ENCODE results near the gene CCDC78. TPM values are rescaled to one million over a fixed set of nuclear protein-coding genes. Genes with fewer than 3 reads are reported as not detected.
"Not testable (repeated sequence)": the region's sequence is repeated elsewhere in the genome, so short reads cannot be mapped to it uniquely, and the experiment has no call there.

The CCDC78 gene
- total RNA-seq, 1 experiment from 2014 or later = 20.2 TPM

- peak; percentile 19 for ATAC-seq
- Mint-ChIP-seq H3K9me3 (no peaks in the 10 kb centered on the region), H3K27ac (no peak overlapping the region), H3K4me3 (no peak overlapping the region), H3K36me3 (no peaks in the 10 kb centered on the region), H3K4me1 (peaks cover 7% of the 10 kb centered on the region), H3K27me3 (ENCODE audit: low read depth) (no peaks in the 10 kb centered on the region)
- TF ChIP-seq OVOL2 (CRISPR knock-in tag; IDR thresholded peaks at IDR 0.05; ENCODE audit: borderline replicate concordance) = no peak
- TF ChIP-seq NFATC4 (CRISPR knock-in tag; IDR thresholded peaks at IDR 0.05) = no peak
- TF ChIP-seq, protein P1, sequence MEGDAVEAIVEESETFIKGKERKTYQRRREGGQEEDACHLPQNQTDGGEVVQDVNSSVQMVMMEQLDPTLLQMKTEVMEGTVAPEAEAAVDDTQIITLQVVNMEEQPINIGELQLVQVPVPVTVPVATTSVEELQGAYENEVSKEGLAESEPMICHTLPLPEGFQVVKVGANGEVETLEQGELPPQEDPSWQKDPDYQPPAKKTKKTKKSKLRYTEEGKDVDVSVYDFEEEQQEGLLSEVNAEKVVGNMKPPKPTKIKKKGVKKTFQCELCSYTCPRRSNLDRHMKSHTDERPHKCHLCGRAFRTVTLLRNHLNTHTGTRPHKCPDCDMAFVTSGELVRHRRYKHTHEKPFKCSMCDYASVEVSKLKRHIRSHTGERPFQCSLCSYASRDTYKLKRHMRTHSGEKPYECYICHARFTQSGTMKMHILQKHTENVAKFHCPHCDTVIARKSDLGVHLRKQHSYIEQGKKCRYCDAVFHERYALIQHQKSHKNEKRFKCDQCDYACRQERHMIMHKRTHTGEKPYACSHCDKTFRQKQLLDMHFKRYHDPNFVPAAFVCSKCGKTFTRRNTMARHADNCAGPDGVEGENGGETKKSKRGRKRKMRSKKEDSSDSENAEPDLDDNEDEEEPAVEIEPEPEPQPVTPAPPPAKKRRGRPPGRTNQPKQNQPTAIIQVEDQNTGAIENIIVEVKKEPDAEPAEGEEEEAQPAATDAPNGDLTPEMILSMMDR (IDR thresholded peaks at IDR 0.05) = peak; percentile 43; the same call in 1 of the 2 replicates
- no peak for TF ChIP-seq JAZF1 (CRISPR knock-in tag; IDR thresholded peaks at IDR 0.05)
- peak; percentile 53; the same call in 1 of the 2 replicates for TF ChIP-seq ZNF263 (CRISPR knock-in tag; IDR thresholded peaks at IDR 0.05; ENCODE audit: low read depth)
- ChIA-PET CTCF (interaction anchor here (0.8 to 3.8 kb wide), 16 partner anchors 8 to 54 kb away, joined by 3 to 27 read pairs (median 4); partner anchors contain the start of genes ANTKMT, CCDC78, CHTF18 and HAGHL), POLR2A (interaction anchor here (0.9 kb wide), 1 partner anchor 24 kb away, joined by 3 read pairs; no protein-coding TSS in a partner anchor)
- peak; percentile 65 for DNase-seq (ENCODE audit: low spot score)
These were observed 17.7 kb upstream of the CCDC78 start for GRCh38 chr16:743794-744500.

DNA sequence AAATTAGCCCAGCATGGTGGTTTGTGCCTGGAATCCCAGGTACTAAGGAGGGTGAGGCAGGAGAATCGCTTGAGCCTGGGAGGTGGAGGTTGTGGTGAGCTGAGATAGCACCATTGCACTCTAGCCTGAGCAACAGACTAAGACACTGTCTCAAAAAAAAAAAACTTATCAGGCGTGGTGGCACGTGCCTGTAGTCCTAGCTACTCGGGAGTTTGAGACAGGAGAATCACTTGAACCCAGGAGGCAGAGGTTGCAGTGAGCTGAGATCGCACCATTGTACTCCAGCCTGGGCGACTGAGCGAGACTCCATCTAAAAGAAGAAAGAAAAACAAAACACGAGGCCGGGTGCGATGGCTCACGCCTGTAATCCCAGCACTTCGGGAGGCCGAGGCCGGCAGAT, 16.7 kb upstream of the CCDC78 start:
- H3K9me3 Mint-ChIP-seq; H3K4me1 Mint-ChIP-seq; H3K36me3 Mint-ChIP-seq; H3K27ac Mint-ChIP-seq; ATAC-seq; DNase-seq (ENCODE audit: low spot score); H3K4me3 Mint-ChIP-seq; H3K27me3 Mint-ChIP-seq (ENCODE audit: low read depth): not testable (repeated sequence)
- ChIA-PET POLR2A (interaction anchor here (0.9 kb wide), 1 partner anchor 23 kb away, joined by 3 read pairs; no protein-coding TSS in a partner anchor), CTCF (interaction anchor here (0.5 to 3.8 kb wide), 11 partner anchors 9 to 1560 kb away, joined by 3 to 27 read pairs (median 6); partner anchors contain the start of genes ANTKMT, CHTF18, METRN and RPUSD1)

GRCh38 chr16:741986-742629, 15.9 kb upstream of the CCDC78 start:
- no peaks in the 10 kb centered on the region for H3K27me3 Mint-ChIP-seq (ENCODE audit: low read depth)
- H3K4me1 Mint-ChIP-seq = peaks cover 16% of the 10 kb centered on the region
- no peaks in the 10 kb centered on the region for H3K9me3 Mint-ChIP-seq
- H3K27ac Mint-ChIP-seq = no peak overlapping the region
- DNase-seq (ENCODE audit: low spot score) = no peak
- peaks cover 5% of the 10 kb centered on the region; the same call in 1 of the 2 replicates for H3K36me3 Mint-ChIP-seq
- ATAC-seq = no peak
- TF ChIP-seq NFE2L1 (CRISPR knock-in tag; IDR thresholded peaks at IDR 0.05) = no peak
- no peak for TF ChIP-seq USF1 (CRISPR knock-in tag; IDR thresholded peaks at IDR 0.05)
- TF ChIP-seq GTF2I (CRISPR knock-in tag; conservative IDR thresholded peaks at IDR 0.05) = no peak
- TF ChIP-seq ETV6 (CRISPR knock-in tag; IDR thresholded peaks at IDR 0.05) = no peak
- TF ChIP-seq, protein P2, sequence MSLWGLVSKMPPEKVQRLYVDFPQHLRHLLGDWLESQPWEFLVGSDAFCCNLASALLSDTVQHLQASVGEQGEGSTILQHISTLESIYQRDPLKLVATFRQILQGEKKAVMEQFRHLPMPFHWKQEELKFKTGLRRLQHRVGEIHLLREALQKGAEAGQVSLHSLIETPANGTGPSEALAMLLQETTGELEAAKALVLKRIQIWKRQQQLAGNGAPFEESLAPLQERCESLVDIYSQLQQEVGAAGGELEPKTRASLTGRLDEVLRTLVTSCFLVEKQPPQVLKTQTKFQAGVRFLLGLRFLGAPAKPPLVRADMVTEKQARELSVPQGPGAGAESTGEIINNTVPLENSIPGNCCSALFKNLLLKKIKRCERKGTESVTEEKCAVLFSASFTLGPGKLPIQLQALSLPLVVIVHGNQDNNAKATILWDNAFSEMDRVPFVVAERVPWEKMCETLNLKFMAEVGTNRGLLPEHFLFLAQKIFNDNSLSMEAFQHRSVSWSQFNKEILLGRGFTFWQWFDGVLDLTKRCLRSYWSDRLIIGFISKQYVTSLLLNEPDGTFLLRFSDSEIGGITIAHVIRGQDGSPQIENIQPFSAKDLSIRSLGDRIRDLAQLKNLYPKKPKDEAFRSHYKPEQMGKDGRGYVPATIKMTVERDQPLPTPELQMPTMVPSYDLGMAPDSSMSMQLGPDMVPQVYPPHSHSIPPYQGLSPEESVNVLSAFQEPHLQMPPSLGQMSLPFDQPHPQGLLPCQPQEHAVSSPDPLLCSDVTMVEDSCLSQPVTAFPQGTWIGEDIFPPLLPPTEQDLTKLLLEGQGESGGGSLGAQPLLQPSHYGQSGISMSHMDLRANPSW (CRISPR knock-in tag; conservative IDR thresholded peaks at IDR 0.05; ENCODE audit: low read depth) = no peak
- no peak for TF ChIP-seq RELA (CRISPR knock-in tag; IDR thresholded peaks at IDR 0.05; ENCODE audit: borderline replicate concordance)
- TF ChIP-seq ZNF219 (CRISPR knock-in tag; IDR thresholded peaks at IDR 0.05; ENCODE audit: borderline replicate concordance) = no peak
- no peak for TF ChIP-seq EMX1 (CRISPR knock-in tag; IDR thresholded peaks at IDR 0.05)
- TF ChIP-seq MXD4 (CRISPR knock-in tag; IDR thresholded peaks at IDR 0.05; ENCODE audit: borderline replicate concordance) = no peak
- no peak for TF ChIP-seq TEAD4 (CRISPR knock-in tag; IDR thresholded peaks at IDR 0.05)
- TF ChIP-seq IRF2 (CRISPR knock-in tag; IDR thresholded peaks at IDR 0.05; ENCODE audit: borderline replicate concordance, low read depth) = no peak
- TF ChIP-seq, protein P3, sequence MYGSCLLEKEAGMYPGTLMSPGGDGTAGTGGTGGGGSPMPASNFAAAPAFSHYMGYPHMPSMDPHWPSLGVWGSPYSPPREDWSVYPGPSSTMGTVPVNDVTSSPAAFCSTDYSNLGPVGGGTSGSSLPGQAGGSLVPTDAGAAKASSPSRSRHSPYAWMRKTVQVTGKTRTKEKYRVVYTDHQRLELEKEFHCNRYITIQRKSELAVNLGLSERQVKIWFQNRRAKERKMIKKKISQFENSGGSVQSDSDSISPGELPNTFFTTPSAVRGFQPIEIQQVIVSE (CRISPR knock-in tag; IDR thresholded peaks at IDR 0.05; ENCODE audit: borderline replicate concordance) = no peak
- ChIA-PET POLR2A (interaction anchor here (1.8 kb wide), 1 partner anchor 21 kb away, joined by 10 read pairs; the partner anchor contains the start of gene ANTKMT), CTCF (interaction anchor here (1.7 to 3.8 kb wide), 9 partner anchors 19 to 63 kb away, joined by 6 to 28 read pairs (median 15); partner anchors contain the start of genes ANTKMT, CHTF18, METRN and MSLN)
- peak overlapping the region; percentile 79 for H3K4me3 Mint-ChIP-seq

All from WTC11 (cell line).